NCI-H1436 (cell line): ENCODE data around the gene TMPRSS6.

Experiments used
- DNase-seq: peaks from one replicate; lab custom pipeline; 2025; lab: John Stamatoyannopoulos, UW

TMPRSS6 gene

DNA sequence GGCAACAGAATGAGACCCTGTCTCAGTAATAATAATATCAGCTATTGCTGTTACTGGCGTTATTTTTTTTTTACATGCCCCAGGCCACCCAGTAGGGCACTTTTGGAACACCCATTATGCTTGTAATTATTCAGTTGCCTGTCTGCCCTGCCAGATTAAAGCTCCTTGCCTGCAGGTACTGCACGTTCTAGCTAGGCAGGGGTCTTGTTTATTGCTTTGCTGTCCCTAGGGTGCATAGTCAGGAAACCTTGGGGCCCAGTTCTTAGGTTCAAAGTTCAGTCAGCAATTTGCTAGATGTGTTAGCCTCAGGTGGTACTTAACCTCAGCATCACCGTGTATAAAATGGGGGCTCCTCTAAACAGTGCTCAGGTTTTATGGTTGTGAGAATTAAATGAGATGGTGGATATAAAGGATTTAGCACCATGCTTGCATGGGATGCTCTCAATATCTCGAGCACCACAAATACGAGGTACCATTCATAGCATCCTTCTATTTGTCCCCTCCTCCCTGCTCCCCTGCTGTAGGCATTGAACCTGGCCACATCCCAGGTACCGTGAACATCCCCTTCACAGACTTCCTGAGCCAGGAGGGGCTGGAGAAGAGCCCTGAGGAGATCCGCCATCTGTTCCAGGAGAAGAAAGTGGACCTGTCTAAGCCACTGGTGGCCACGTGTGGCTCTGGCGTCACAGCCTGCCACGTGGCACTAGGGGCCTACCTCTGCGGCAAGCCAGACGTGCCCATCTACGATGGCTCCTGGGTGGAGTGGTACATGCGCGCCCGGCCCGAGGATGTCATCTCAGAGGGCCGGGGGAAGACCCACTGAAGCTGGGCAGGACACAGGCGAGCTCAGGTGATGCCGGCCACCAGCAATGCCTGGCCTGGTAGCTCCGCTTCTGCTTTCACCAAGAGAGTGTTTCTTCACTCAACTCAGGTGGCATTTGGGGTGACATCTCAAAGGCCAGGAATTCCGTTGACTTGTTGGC is 80.5 kb downstream of the TMPRSS6 start:
- no peak for DNase-seq

DNA sequence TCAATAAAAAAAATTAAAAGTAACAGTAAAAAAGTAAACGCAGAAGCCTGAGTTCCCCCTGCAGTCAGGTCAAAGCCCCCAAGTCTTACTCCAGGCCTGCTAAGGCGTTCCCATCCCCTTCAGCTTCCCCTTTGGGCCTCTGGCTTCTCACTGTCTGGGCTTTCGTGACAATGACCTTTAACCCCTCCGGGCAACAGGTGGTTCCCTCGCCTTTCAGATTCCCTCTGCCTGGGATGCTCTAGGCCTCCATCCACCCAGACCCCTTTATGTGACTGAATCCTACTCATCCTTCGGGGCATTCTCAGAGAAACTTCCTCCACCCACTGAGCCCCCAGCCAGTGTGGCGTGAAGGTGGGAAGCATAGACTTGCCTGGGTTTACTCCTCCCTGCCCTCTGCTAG is 82.0 kb downstream of the TMPRSS6 start:
- no peak for DNase-seq

- DNase-seq = no peak
Measured at GRCh38 chr22:37026325-37026724, 83.2 kb downstream of the TMPRSS6 start.

DNA sequence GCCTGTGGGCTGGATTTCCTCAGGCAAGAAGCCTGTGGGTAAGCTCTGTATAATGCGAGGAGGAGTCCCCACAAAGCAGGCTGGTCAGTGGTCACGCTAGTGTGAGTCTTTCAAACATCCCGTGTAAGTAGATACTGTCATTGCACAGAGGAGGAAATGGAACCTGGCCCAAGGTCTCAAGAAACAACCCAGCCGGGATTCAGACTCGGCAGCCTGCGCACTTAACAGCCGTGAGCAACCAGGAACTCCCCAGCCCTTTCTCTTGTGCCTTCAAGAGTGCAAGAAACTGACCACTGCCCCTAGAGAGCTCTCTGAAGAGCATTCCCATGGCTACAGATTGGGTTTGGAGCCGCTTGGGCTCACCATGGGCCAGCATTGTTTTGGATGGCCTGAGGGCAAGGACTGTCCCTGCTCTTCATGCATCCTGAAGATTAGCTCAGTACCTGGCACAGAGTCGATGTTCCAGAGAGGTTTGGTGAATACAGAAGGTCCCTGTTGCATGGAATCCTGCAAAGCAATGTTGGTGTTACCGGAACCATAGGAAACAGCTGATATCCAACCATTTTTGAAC is 83.9 kb downstream of the TMPRSS6 start:
- no peak for DNase-seq

DNA sequence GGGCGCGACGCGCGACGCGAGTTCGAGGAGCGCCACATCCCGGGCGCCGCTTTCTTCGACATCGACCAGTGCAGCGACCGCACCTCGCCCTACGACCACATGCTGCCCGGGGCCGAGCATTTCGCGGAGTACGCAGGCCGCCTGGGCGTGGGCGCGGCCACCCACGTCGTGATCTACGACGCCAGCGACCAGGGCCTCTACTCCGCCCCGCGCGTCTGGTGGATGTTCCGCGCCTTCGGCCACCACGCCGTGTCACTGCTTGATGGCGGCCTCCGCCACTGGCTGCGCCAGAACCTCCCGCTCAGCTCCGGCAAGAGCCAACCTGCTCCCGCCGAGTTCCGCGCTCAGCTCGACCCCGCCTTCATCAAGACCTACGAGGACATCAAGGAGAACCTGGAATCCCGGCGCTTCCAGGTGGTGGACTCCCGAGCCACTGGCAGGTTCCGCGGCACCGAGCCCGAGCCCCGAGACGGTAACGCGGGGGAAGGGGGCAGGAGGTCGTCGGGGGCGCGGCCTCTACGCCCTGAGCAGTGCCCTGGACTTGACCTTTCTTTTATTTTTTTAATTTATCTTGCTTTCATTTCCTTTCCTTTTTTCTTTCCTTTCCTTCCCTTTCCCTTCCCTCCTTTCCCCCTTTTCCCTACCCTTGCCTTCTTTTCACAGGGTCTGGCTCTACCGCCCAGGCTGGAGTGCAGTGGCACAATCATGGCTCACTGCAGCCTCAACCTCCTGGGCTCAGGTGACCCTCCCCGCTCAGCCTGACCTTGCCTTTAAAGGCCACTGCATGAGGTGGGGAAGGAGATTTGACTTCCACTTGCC is 85.0 kb downstream of the TMPRSS6 start:
- DNase-seq = no peak

GRCh38 chr22:37023743-37024338 is 85.7 kb downstream of the TMPRSS6 start:
- DNase-seq = no peak

GRCh38 chr22:37022483-37023337 is 86.8 kb downstream of the TMPRSS6 start:
- DNase-seq = no peak

DNA sequence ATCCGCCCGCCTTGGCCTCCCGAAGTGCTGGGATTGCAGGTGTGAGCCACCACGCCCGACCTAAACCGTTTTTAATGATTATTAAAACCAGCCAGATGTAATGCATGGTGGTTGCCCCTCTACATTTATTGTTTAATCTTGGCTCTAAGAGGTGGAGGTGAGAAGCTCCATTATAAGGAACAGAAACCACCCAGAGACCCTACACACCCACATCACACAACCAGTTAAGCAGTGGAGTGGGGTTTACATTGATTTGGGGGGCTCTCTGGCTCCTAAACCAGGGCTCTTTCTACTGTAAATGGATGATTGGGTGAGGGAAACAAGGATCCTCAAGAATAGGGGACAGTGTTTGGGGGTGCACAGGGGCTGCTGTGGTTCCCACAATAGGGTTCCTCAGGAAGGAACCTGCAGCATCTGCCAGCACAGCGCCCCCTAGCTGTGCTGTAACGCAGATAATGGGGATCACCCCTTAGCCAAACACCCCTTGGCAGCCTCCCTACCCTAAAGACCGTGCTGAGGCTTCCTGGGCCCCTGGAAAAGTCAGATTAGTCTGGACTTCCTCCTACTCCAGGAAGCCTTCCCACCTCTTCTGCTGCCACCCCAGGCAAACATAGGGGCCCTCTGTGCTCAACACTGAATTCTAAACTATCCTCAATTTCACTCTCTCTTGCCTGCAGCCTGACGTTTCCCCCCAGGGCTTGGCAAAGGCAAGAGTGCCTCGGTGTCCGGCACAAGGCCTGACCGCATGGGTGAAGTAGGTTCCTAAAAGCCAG is 87.6 kb downstream of the TMPRSS6 start:
- DNase-seq = no peak

- DNase-seq = no peak
Measured at GRCh38 chr22:37021041-37021440, 88.5 kb downstream of the TMPRSS6 start.

DNA sequence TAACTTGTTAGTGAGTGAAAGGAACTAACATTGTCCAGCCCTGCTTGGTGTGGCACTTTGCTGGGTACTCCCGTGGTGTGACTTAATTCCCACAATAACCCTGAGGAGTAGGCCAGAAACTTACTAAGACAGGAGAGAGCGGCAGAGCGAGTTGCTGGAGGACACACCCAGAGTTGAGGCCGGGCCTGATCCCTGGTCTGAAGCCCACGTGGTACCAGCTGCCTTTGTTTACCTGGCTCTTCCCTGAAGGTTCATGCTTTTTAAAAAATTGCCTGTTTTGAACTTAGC is 89.4 kb downstream of the TMPRSS6 start:
- DNase-seq = no peak

- DNase-seq = peak; percentile 30
Measured at GRCh38 chr22:37019309-37020191, 90.0 kb downstream of the TMPRSS6 start, which contains the start of the genes MPST and TST. TSS of gene MPST (plus strand) at chr22:37019742. CDS start at chr22:37019837, 95 bp downstream. TSS of gene TST (minus strand) at chr22:37019447. CDS start at chr22:37018732, 715 bp downstream.

GRCh38 chr22:37018815-37019308 is 90.7 kb downstream of the TMPRSS6 start:
- no peak for DNase-seq

GRCh38 chr22:37018086-37018814 is 91.3 kb downstream of the TMPRSS6 start:
- DNase-seq = no peak

DNA sequence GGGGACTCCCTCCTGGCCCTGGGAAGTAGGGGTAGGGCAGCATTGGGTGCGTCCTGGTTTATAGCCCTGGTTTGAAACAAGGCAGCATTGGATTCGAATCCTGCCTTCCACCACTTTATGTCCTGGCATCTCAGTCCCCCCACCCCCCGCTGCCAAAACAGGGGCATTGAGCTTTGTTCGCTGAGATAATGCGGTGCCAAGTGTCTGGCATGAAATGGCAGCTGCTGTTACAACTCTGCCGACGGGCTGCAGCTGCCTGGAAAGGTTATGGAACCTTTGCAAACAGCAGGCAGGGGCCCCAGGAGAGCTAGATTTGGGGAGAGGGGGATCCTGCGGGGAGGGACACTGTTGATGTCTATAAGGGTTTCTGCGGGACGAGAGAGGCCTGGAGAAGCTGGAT is 92.2 kb downstream of the TMPRSS6 start:
- DNase-seq = no peak

GRCh38 chr22:37016134-37016910 is 93.2 kb downstream of the TMPRSS6 start:
- DNase-seq = no peak

DNA sequence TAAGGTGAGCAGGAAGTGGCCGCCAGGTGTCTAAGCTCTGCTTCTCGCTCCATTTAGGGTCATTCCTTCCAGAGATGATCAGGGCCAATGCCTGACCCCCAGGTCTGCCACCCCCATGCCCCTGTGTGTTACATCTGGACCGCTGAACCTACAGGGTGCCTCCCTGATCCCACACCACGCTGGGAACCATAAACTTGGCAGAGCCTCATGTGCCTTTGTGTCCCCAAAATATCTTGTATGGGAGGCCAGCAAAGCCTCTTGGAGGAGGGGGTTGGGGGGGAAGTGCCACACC is 94.0 kb downstream of the TMPRSS6 start:
- no peak for DNase-seq
